ENCODE data around the gene ERCC1. TPM values are rescaled to one million over a fixed set of nuclear protein-coding genes. Genes with fewer than 3 reads are reported as not detected.
A peak's percentile ranks its signal among the peaks of the same experiment; 100 is the strongest.

The ERCC1 gene
- total and polyA plus RNA-seq, 2 of the 13 experiments (the other 11 are each of a cell fraction or from before 2014, with no cell fraction given), result 40.0 to 66.4 TPM

- TF ChIP-seq BRF2 (CRISPR knock-in tag; IDR thresholded peaks at IDR 0.05) (0 out of 2 replicates have a peak, but pooled peaks have one; percentile 41), ZFP90 (CRISPR knock-in tag; IDR thresholded peaks at IDR 0.05; ENCODE audit: borderline replicate concordance) (no peak), DPF2 (CRISPR knock-in tag; IDR thresholded peaks at IDR 0.05; ENCODE audit: borderline replicate concordance, low read depth) (no peak; the same call in 1 of the 2 replicates), MIXL1 (CRISPR knock-in tag; IDR thresholded peaks at IDR 0.05) (no peak), ZNF549 (CRISPR knock-in tag; IDR thresholded peaks at IDR 0.05) (no peak), ZBTB34 (CRISPR knock-in tag; IDR thresholded peaks at IDR 0.05) (no peak), ZNF687 (CRISPR knock-in tag; IDR thresholded peaks at IDR 0.05) (peak; percentile 83), ARNTL (CRISPR knock-in tag; IDR thresholded peaks at IDR 0.05) (peak; percentile 92), PAX8 (CRISPR knock-in tag; IDR thresholded peaks at IDR 0.05; ENCODE audit: borderline replicate concordance) (0 out of 2 replicates have a peak, but pooled peaks have one; percentile 57), ZSCAN5A (CRISPR knock-in tag; IDR thresholded peaks at IDR 0.05; ENCODE audit: borderline replicate concordance) (0 out of 2 replicates have a peak, but pooled peaks have one; percentile 26), MAZ (IDR thresholded peaks at IDR 0.05; ENCODE audit: borderline replicate concordance, low read depth, low read length) (no peak), MAZ (CRISPR knock-in tag; IDR thresholded peaks at IDR 0.05; ENCODE audit: low read depth) (peak; percentile 32), REST (IDR thresholded peaks at IDR 0.05; ENCODE audit: borderline replicate concordance in 1 of 2, low read depth in 1 of 2, low read length in 2 of 2) (no peak), CEBPG (CRISPR knock-in tag; IDR thresholded peaks at IDR 0.05) (0 out of 2 replicates have a peak, but pooled peaks have one; percentile 23), TBL1XR1 (IDR thresholded peaks at IDR 0.05; ENCODE audit: borderline replicate concordance, low read length, partially characterized antibody) (peak; percentile 22)
Observed at GRCh38 chr19:45406226-45407090, 17.3 kb downstream of the ERCC1 start, which contains the start of gene POLR1G (continued).
